Measurements from ENCODE around the gene SLC35E1.

DNA sequence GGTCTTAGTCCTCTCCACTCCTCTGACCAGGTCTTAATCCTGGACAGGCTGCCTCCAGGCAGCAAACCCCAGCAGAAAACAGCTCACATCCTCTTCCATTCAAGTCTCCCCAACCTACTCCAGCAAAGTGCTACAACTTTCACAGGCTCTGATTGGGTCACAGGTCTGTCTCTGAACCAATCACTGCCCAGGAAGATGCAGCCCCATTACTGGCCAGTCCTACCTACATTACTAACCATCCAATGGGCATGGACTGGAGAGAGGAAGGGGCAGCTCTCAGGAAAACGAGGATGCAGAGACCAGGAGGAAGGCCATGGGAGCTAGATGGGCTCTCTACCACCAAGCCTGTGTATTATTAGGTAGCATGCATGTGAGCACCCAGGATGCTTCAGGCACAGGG is 43.6 kb upstream of the SLC35E1 start:
- TF ChIP-seq CTCF (conservative IDR thresholded peaks at IDR 0.05; ENCODE audit: low read depth, low read length) = no peak
- TF ChIP-seq EZH2 (IDR thresholded peaks at IDR 0.05; ENCODE audit: borderline replicate concordance, low read depth, low read length, poor library complexity, severe bottlenecking) = no peak
